Measurements from ENCODE around the gene KMT5C.

- no peak for TF ChIP-seq CTCF (IDR thresholded peaks at IDR 0.05)
- TF ChIP-seq POLR2A (IDR thresholded peaks at IDR 0.05), result no peak
- no peak for TF ChIP-seq POLR2AphosphoS5 (IDR thresholded peaks at IDR 0.05)
Measured at GRCh38 chr19:55352040-55352439, 12.4 kb downstream of the KMT5C start.
